ENCODE results near the gene HORMAD1.
"Not testable (repeated sequence)": the region's sequence is repeated elsewhere in the genome, so short reads cannot be mapped to it uniquely, and the experiment has no call there.

The HORMAD1 gene, protein sequence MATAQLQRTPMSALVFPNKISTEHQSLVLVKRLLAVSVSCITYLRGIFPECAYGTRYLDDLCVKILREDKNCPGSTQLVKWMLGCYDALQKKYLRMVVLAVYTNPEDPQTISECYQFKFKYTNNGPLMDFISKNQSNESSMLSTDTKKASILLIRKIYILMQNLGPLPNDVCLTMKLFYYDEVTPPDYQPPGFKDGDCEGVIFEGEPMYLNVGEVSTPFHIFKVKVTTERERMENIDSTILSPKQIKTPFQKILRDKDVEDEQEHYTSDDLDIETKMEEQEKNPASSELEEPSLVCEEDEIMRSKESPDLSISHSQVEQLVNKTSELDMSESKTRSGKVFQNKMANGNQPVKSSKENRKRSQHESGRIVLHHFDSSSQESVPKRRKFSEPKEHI

DNA sequence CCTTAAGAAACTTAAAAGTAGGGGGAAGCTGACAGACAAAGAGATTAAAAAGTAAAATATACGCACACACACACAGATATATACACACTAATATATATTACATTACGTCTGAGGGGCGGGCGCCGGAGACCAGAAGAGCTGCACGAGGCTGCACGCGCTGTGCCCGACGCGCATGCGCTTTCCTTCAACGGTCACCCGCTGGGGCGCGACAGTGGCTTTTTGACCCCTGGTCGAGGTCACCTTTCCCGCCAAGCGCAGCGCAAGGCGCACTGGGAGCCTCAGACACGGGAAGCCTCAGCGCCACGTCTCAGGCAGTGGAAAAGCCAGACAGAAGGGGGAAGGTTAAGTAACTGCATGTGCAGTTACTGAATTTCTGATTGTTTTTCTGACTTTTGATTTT lies at the start of gene HORMAD1:
HORMAD1 (minus strand) TSS at position 193 of the 400 bp plus-strand sequence. CDS start 1,390 bp downstream, outside the sequence.
- no peak for FAIRE-seq

DNA sequence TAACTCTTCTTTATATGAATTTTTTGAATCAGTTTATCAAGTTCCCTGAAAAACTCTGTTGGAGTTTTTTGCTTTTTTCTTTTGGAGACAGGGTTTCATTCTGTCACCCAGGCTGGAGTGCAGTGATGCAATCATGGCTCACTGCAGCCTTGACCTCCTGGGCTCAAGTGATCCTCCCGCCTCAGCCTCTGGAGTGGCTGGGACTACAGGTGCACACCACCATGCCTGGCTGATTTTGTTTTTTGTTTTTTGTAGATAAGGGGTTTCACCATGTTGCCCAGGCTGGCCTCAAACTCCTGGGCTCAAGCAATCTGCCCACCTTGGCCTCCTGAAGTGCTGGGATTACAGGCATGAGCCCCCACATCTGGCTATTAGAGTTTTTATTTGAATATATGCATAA lies 47.0 kb upstream of the HORMAD1 start:
- not testable (repeated sequence) for FAIRE-seq

DNA sequence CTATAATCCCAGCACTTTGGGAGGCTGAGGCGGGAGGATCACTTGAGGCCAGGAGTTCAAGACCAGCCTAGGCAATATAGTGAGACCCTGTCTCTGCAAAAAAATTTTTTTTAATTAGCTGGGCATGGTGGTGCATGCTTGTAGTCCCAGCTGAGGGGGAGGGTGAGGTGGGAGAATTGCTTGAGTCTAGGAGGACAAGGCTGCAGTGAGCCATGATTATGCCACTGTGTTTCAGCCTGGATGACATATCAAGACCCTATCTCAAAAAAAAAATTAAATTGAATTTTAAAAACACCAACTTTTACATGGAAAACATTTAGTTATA lies 45.2 kb upstream of the HORMAD1 start:
- FAIRE-seq, result not testable (repeated sequence)

DNA sequence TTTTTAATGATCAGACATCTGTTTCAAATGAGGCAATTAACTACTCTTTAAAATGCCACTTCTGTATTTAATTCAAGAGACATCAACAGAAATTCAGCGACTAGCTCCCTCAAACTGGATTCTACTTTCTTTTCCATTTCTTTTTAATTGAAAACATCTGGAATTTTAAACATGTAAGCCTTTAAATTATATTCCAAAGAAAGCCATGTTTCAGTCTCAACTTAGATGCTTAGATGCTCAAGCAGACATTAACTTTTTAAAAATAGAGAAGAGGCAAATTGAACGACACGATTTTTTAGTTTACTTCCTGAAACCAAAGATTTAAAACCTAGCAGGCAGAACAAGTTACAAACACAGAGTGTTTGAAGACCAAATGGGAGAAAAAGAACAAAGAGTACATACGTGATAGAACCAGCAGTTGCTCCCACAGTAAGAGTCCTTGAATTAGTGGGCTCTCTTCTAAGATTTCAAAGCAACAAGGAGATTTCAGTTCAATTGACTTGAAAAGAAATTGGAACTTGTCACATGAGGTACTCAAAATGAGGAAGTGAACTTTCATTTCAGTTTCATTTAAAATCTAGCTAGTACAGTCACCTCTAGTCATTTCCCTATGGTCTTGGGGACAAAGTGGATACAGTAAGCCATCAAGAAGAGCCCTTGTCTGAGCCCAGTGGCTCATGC lies 44.7 kb upstream of the HORMAD1 start, which contains the start of gene CTSS:
CTSS (minus strand) TSS at position 483 of the 681 bp plus-strand sequence. CDS start 1,015 bp downstream, outside the sequence.
- no peak for FAIRE-seq

DNA sequence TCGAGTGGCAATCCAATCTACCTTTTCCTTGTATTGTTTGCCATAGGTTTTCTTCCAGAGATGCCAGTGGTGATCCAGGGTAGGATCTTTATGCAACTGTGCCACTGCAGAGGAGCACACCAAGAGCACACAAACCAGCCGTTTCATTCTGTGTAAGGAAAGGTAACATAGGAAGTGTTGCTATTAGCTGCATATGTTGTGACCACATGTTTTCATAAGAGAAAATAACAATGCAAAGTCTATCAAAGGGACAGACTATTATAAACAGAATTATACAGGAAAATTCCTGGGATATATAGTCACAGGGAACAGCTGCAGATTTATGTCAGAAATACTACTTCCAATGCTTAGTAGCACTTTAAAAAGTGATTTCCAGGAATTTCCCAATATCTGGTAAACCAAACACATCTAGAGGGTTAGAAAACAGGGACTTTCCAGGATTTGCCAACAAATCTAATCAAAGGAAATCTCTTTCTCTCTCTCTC lies 44.0 kb upstream of the HORMAD1 start:
- FAIRE-seq, result no peak

DNA sequence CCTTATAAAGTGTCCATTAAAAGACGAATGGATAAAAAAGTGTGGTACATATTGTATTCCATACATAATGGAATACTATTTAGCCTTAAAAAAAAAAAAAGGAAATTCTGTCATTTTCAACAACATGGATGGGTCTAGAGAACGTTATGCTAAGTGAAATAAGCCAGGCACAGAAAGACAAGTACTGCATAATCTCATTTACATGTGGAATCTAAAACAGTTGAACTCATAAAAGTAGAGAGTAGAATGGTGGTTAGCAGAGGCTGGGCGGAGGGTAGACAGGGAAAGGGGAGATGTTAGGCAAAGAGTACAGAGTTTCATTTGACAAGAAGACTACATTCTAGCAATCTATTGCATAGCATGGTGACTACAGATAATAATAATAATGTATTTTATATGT lies 42.3 kb upstream of the HORMAD1 start:
- no peak for FAIRE-seq

DNA sequence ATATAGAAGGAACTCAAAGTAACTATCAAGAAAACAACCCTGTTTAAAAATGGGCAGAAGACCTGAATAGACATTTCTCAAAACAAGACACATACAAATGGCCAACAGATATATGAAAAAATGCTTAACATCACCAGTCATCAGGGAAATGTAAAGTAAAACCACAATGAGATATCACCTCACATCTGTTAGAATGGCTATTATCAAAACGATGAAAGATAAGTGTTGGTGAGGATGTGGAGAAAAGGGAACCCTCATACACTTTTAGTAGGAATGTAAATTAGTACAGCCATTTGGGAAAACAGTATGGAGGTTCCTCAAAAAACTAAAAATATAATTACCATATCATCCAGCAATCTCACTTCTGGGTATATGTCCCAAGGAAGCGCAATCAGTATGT lies 41.9 kb upstream of the HORMAD1 start:
- no peak for FAIRE-seq

DNA sequence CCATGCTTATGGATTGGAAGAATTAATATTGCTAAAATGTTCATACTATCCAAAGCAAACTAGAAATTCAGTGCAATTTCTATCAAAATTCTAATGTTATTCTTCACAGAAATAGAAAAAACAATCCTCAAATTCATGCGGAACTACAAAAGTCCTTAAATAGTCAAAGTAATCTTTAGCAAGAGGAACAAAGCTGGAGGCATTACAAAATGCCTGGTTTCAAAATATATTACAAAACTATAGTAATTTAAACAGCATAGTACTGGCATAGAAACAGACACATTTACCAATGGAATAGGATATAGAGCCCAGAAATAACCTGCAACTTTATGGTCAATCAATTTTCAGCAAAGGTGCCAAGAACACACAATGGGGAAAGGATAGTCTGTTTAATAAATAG lies 41.1 kb upstream of the HORMAD1 start:
- no peak for FAIRE-seq

DNA sequence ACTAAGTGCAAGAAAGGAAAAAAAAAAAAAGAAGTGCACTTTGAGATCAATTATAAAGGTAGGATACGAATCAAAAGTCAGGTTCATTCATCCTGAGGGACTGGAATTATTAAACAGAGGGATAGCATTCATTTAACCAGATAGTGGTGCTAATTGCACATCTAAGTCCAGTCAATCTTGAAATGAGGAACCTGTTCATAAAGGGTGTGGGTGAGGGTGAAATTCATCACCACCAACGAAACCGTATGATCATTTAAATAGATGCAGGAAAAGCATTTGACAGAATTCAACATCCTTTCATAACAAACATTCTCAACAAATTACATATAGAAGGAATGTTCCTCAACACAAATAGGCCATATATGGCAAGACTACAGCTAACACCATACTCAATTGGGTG lies 39.3 kb upstream of the HORMAD1 start:
- FAIRE-seq, result no peak

DNA sequence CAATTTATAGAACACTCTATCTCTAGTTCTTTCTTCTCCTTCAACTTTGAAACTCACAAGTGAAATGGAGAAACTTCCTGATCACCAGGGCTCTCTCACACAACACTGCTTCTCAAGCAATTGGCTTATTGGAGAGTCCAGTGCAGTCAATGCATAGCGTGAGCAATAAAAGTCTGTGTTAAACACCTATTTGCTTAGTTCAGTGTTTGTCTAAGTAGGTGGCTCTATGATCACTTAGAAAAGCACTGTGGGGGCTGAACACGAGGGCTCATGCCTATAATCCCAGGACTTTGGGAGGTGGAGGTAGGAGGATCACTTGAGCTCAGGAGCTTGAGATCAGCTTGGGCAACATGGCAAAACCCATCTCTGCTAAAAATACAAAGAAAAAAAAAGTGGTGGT lies 32.7 kb upstream of the HORMAD1 start:
- FAIRE-seq, result no peak

DNA sequence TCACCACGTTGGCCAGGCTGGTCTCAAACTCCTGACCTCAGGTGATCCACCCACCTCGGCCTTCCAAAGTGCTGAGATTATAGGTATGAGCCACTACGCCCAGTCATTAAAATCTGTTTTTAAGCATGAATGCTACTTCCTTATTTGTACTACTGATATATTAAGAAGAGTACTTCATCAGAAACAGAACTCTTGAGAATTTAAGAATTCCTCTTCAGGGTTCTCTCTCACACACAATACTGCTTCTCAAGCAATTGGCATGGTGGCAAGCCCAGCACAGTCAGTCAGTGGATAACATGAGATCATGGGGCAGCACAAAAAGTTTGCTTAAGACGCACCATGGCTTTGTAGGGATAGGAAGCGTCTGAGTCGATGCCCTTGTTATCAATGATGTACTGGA lies 30.7 kb upstream of the HORMAD1 start:
- FAIRE-seq, result no peak

DNA sequence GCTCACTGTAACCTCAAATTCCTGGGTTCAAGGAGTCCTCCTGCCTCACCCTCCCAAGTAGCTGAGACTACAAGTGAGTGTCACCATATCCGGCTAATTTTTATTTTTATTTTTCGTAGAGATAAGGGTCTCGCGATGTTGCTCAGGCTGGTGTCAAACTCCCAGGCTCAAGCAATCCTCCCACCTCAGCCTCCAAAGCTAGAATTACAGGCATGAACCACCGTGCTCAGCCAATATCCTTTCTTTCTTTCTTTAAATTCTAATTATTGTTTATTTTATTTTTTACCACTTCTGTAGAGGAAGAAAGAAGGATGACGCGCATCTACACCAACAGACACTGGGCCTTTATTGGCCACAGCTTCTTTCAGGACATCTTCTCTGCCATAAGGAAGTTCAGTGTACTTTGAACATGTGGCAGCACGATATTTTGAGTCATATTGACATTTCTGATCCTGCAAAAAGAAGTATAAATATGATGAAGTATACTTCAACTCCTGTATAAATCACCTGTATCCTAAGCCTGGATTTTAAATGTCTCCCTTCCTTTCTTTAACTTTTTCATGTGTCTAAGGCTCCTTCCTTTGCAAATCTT lies 29.1 kb upstream of the HORMAD1 start:
- no peak for FAIRE-seq

DNA sequence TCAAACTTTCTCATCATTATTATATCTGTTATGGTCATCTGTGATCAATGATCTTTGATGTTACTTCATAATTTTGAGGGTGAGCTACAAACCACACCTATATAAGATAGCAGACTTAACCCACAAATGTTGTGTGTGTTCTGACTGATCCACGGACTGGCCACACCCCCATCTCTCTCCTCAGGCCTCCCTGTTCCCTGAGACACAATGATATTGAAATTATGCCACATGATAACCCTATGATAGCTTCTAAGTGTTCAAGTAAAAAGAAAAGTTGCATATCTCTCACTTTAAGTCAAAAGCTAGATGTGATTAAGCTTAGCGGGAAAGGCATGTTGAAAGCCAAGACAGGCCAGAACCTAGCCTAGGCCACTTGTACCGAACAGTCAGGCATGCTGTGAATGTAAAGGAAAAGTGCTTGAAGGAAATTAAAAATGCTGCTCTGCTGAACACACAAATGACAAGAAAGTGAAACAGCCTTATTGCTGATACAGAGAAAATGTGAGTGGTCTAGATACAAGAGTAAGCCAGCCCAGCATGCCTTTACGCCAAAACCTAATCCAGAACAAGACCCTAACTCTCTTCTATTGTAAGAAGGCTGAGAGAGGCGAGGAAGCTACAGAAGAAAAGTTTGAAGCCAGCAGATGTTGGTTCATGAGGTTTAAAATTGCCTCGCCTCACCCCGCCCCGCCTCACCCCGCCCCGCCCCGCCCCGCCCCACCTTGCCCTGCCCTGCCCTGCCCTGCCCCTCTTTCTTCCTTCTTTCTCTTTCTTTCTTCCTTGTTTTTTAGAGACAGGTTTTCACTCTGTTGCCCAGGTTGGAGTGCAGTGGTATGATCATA lies 28.4 kb upstream of the HORMAD1 start:
- FAIRE-seq, result no peak

DNA sequence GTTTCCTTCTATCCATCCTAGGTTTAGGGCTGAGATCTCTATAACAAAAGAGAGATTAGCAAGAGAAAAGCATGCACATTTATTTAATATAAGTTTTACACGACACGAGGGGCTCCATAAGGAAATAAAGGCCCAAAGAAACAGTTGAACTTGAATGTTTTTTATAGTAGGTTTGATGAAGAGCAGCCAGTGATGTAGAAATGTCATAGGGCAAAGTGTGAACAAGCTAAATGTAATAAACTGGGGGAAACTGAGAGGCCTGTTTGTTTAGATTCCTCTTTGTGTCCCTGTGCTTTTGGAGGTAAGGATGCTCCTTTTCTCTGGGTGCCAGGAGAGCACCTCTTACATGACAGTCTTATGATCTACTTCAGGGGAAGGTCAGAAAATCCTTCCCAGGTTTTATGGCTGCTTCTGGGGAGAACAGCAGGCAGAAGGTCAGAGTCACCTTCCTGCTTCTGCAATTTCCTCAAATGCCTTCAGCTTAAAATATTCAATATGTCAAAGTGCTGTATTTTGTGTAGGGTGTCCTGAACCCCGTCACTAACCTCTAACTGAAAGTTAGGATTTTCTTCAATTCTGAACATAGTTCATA lies 9.5 kb upstream of the HORMAD1 start:
- FAIRE-seq, result no peak

DNA sequence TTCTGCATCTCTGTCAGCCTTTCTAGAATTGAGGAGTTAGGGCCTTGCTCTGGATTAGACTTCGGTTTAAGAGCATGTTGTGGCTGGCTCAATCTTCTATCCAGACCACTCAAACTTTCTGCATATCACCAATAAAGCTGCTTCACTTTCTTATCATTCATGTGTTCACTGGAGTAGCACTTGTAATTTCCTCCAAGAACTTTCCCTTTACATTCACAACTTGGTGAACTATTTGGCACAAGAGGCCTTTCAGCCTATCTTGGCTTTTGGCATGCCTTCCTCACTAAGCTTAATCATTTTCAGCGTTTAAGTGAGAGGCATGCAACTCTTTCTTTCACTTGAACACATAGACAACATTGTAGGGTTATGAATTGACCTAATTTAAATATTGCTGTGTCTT lies 3.6 kb upstream of the HORMAD1 start:
- no peak for FAIRE-seq

DNA sequence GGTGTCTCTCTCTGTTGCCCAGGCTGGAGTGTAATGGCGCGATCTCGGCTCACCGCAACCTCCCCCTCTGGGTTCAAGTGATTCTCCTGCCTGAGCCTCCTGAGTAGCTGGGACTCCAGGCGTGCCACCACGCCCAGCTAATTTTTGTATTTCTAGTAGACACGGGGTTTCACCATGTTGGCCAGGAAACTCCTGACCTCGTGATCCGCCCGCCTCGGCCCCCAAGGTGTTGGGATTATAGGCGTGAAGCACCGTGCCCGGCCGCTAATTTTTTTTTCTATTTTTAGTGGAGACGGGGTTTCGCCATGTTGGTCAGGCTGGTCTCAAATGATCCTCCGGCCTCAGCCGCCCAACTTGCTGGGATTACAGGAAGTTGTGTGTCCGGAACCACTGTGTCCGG lies 597 bp downstream of the HORMAD1 start:
- FAIRE-seq, result no peak

DNA sequence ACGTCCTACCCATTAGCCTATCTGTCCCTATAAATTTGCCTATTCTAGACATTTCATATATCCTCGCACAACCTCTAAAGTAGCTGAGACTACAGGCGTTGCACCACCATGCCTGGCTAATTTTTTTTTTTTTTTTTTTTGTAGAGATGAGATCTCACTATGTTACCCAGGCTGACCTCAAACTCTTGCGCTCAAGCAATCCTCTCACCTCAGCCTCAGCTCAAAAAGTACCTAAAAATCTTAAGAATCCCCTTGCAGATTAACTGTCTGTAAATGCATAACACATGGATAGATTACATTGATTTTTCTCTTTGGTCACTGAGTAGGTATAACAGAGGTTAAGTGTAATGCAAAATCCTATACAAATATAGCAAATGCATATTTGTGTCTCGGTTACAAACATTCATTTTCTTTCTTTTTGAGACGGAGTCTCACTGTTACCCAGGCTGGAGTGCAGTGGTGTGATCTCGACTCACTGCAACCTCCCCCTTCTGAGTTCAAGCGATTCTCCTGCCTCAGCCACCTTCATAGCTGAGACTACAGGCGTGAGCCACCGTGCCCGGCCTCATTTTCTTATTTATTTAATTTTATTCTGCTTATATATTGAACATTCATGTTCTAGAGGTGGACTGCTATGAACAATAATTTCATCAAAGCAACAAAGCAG lies 2.3 kb downstream of the HORMAD1 start:
- FAIRE-seq, result no peak

DNA sequence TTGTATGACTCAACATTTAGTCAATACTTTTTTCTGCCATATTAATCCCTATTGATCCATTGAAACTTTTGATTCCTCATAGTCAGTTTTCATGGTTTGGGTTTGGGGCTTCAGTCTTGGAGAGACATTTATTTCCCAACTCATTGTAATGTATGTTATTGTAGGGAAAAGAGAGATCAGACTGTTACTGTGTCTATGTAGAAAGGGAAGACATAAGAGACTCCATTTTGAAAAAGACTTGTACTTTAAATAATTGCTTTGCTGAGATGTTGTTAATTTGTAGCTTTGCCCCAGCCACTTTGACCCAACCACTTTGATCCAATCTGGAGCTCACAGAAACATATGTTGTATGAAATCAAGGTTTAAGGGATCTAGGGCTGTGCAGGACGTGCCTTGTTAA lies 11.7 kb downstream of the HORMAD1 start:
- FAIRE-seq, result not testable (repeated sequence)

DNA sequence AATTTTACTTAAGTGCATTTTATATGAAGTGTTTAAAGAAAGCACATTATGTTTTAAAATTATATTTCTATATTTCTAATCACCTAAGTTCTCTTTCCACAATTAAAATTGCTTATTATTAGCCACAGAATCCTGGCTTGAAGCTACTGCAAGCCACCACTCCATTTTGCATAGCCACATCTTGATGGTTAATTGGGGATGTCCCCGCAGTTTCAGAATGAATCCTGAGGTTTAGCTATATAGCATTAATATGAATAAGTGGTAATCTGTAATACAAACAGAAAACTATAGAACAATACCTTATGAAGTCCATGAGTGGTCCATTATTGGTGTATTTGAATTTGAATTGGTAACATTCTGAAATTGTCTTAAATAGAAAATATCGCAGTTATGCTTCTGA lies 12.1 kb downstream of the HORMAD1 start:
- FAIRE-seq, result no peak

DNA sequence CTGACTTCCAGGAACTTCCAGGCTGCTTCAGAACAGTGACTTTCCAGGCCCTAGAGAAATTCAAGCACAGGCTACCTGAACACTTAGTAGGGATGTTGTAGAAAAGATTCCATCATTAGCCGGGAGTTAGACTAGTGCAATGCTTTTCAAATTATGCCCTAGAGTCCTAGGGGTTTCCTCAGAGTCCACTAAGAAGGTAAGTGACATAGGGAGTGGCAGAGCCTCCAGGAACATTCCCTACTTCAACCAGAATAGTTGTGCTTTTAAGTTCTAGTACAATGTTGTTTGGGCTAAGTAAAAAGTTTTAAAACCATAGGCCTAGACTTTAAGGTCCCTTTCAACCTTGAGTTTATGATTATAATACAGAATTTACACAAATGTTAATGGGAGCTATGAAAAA lies 14.6 kb downstream of the HORMAD1 start:
- no peak for FAIRE-seq

DNA sequence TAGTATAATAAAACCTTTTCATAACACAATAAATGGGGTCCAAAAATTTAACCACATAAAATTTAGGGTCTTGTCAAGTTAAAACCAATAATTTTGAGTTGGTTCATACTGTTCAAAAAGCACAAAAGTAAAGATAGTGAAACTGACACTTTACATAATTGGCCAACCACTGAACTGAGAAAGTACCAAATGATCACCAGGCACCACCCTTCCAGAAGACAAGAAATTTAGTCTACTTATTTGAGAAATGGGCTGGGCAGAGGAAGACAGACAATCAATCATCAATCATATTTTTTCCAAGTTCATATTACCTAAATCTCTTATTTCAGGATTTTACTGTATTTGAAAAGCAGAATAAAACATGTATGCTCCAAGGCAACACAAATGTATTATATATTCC lies 17.3 kb downstream of the HORMAD1 start:
- FAIRE-seq, result no peak

All from G401.6 (cell line).